Spleen (tissue), 7 donors: ENCODE results near the gene RARS1.

Experiments used
- CTCF ChIP-seq, 11 experiments: fragments of 200-600 bp in 7 of 11; fragments of 450-650 bp in 4 of 11; sonication (generic) in 4 of 11; IDR thresholded peaks in 8 of 11; conservative IDR thresholded peaks in 3 of 11; 1 replicate in 7 of 11; 2 replicates in 4 of 11; pipeline versions ENCODE4 v1.4.0 to v1.8.0; 2016 to 2021; ENCODE audit warnings: antibody characterized with exemption in 11 of 11, inconsistent platforms in 4 of 11, mild to moderate bottlenecking in 1 of 11
- POLR2A ChIP-seq, 3 donors: fragments of 450-650 bp; IDR thresholded peaks; one replicate each; pipeline ENCODE4 v1.5.1; 2017; ENCODE audit warnings: antibody characterized with exemption in 3 of 3, mild to moderate bottlenecking in 1 of 3
- POLR2AphosphoS5 ChIP-seq, 3 donors: sonication (generic); formaldehyde crosslinking; IDR thresholded peaks; one replicate each; pipeline ENCODE4 v1.5.1; 2017; ENCODE audit warnings: antibody characterized with exemption in 3 of 3
- donor health status: DM: no; HTN: no; CAD: no; lungs with moderate emphysema.
- donor health status: DM: no; HTN: no; CAD: no.
- donor health status: DM: no; HTN: no; CAD: no.

- TF ChIP-seq POLR2A (IDR thresholded peaks at IDR 0.05) (no peak), CTCF (IDR thresholded peaks at IDR 0.05 in 8 of 11, conservative IDR thresholded peaks at IDR 0.05 in 3 of 11) (no peak), POLR2AphosphoS5 (IDR thresholded peaks at IDR 0.05) (no peak)
Observed at GRCh38 chr5:168568738-168569137, 82.5 kb downstream of the RARS1 start.
